Ecto neural progenitor cell (in vitro differentiated cells): ENCODE results near the gene BNIP5.
A peak's percentile ranks its signal among the peaks of the same experiment; 100 is the strongest.

Experiments used
- DNase-seq: peaks from one replicate; pipeline ENCODE4 v3.0.0-alpha.2; 2018; ENCODE audit warnings: low spot score

BNIP5 gene

GRCh38 chr6:36320475-36320874 lies 16.2 kb downstream of the BNIP5 start:
- no peak for DNase-seq

DNA sequence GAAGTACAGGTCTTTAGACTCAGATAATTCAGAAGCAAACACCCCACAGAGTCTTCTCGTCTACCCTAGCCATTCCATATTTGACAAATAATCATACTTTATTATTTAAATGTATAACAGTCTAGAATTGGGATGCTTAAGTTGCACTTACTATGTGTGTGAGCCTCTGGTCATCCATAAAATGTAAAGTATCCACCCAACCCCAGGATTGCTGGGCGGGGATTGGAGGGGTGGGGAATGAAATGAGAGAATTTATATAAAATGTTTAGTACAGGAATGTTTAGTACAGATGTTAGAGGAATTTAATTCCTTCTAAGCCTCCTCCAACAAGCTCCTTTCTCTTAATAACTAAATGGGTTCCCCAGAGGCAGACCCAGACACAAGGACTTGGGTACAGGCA lies 16.9 kb downstream of the BNIP5 start:
- DNase-seq: no peak

DNA sequence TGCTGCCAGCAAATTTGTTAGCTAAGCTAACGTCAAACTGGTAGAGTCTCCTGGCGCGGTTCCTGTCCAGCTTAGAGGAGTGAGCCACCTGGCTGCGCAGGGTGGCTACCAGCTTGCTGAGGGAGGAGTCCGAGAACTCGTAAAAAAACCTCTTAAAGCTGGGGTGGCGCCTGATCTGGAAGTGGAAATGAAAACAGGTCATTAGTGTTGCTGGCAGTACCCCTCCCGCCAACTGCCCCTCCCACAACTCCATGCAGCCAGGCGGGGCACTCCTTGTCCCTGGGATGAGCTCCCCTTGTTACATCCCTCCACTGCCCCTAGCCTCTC lies 17.3 kb downstream of the BNIP5 start:
- DNase-seq: no peak

DNA sequence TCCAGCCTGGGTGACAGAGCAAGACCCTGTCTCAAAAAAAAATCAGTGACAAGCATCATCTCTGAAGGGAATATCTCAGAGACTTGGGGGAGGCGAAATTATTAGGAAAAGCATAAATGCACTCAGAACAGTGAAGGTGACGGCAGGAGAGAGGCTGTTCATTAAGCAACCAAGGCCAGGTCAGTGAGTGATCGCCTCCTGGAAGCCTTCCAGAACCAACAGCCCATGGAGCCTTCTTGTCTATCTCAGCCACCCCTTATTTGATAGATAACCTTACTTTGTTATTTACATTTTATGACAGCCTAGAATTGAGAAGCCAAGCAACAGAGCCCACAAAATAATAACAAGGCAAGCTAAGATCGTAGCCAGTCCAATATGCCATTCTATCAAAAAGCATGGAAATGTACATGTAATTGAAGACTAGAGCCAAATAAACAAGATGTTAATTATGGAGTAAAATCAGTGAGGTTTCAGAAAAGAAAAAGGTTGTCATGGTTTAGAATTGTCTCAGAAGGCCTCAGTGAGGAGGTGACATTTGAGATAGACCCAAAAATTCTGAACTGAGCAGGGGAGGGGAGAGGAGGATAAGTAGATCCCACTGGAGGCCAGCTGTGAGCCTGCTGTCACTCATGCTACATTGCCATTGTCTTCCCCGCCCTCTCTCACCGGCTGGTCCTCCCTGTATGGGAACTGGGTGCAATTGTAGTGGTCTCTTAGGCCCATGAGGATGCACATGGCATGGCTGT lies 17.8 kb downstream of the BNIP5 start:
- DNase-seq: no peak

- no peak for DNase-seq
Observed at GRCh38 chr6:36317623-36318022, 19.1 kb downstream of the BNIP5 start.

DNA sequence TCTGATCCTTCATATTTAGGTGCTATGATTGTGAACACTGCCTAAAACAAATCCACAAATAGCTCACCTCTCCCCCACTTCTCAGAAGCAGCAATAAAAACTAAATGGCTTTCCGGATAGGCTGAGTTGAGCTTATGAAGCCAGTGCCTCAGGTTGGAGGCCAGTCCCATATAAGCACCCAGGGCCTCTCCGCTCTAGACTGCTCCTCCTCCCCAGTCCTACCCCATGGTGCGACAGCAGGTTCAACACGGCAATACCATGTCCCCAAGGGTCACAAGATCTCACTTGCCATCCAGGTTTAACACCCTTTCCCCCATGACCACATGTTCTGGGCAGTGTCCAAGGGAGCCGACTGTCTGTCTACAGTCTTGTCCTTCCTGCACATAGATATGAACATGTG lies 20.8 kb downstream of the BNIP5 start:
- no peak for DNase-seq

DNA sequence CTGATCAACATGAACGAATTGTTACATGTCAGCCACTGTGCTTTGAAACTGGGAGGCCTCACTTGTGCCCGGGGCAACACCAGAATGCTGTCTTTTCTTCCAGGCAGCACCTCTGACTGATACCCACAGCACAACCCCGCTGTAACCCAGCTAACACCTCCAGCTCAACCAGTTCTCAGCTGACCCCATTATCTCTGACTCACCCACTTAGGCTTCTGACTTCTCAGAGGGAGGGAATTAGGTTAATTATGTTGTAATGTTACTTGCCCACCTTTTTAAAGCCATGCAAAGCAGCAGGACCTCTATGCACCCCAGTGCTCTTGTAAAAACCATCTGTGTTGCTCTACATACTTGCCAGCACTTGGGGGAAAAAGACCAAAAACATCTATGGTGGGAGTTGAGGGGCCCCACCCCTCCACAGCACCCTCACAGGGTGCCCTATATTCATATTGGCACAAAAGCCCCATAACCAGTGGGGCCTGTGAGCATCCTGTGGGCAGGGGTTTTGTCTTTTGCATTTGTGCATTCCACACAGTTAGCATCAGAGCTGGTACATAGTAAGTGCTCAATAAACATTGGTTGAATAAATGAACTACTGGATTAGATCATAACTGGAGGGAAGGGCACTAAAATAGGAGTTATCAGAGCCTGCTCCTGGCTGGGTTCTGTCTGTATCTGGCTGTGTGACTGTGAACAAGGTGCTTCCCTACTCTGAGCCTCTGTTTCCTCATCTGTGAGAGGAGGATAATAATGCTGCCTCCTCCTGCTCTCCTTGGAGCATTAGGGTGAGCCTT lies 22.3 kb downstream of the BNIP5 start:
- no peak for DNase-seq

DNA sequence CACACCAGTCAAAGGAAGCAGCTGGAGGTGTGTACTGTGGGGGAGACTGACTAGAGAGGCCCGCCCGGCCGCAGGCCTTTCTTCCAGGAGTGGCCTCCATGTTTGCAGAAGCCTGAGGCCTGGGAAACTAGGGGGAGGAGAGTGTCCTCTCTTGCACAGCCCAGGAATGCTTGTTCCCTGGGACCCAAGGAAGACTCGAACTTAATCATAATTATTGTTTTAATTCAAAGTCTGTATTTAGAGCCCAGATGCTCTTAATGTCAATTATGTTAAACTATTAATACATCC lies 23.1 kb downstream of the BNIP5 start:
- no peak for DNase-seq

GRCh38 chr6:36312854-36313648 lies 23.6 kb downstream of the BNIP5 start:
- no peak for DNase-seq

DNA sequence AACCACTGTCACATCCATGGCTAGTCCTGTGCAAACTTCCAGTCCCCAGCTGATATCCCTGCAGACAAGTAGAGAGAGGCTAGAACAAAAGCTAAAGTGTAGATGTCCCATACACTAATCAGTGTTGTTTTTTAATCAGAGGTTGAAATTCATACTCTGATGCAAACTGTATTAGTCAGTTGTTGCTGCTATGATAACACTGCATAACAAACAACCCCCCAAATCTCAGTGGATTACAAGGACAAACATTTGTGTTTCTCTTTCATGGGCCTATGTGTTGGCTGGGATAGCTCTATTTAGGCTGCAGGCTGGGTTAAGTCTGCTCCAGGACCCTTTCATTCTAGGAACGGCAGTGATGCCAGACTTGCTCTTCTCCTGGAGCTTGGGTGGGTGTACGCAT lies 26.8 kb downstream of the BNIP5 start:
- DNase-seq: no peak

GRCh38 chr6:36309203-36309602 lies 27.5 kb downstream of the BNIP5 start:
- DNase-seq: no peak

DNA sequence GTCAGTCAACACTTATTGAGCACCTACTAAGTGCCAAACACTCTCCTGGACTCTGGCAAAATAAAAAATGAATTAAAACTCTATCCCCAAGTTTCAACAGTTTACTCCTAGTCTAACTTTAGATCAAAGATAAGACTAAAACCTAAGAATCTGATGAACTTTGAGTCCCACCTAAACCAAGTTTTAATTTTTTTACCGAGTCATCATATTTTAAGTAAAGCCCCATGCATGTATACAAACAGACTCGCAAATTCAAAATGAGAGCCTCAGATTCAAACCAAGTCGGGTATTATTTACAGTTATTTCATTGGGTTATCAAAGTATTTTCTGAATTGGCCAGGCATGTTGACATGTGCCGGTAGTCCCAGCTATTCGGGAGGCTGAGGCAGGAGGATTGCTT lies 28.2 kb downstream of the BNIP5 start:
- DNase-seq: no peak

DNA sequence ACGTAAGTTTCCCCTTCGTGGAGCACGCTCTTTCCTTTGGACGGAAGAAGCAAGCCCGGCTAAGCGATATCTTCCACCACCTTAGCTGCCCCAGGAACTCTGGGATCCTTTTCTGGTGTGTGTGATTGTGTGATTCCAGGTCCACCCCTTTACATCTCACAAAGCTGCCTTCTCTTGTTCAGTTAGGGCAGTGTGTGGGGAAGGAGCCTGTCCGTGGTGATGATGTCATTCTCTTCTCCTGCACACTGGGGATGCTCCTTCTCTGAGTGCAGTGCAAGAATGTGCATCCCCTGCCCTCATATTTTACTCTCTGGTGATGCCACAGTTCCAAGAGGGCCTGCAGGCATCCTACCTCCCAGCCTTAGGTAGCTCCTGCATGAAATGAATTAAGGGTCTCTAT lies 30.3 kb downstream of the BNIP5 start:
- DNase-seq: no peak

DNA sequence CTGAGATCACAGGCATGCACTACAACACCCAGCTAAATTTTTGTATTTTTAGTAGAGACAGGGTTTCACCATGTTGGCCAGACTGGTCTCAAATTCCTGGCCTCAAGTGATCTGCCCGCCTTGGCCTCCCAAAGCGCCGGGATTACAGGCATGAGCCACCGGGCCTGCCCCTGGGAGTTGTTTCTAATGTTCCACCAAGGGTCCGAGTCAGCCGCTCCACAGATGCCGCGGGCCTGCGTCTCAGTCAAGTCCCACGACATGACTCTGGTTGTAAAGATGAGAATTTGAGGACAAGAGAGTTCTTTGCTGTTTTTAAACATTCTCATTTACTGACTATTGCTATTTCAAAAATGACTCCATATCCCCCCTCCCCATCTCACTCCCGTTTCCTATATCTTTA lies 30.8 kb downstream of the BNIP5 start:
- DNase-seq: no peak

DNA sequence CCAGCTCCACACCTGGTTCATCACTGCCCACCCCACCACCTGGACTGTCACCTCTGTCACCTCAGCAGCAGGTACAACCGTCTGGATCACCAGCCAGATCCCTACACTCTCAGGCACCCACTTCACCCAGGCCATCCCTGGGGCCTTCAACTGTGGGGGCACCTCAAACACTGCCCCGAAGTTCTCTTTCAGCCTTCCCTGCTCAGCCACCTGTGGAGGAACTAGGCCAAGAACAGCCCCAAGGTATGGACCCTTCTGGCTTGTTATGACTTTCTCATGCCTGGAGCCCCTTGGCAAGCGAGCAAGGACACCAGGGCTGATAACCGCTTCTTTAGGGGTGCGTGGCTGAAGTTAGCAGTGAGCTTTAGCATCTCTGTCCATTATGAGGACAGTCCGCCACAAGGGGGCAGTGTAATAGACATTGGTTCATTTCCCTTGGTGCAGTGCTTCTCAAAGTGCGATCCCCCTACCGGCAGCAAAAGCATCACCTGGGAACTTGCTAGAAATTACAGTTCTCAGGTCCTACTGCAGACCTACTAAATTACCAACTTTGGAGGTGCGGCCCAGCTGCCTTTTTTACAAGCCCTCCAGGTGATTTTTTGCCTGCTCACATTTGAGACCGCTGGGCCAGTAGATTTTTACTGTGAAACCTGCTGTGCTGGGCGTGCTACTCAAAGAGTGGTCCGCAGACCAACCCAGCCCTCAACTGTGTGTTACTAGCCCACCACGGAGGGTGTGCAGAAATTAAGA lies 34.3 kb downstream of the BNIP5 start:
- peak; percentile 91 for DNase-seq

GRCh38 chr6:36301781-36302180 lies 34.9 kb downstream of the BNIP5 start:
- DNase-seq: no peak

GRCh38 chr6:36301085-36301658 lies 35.5 kb downstream of the BNIP5 start:
- no peak for DNase-seq

DNA sequence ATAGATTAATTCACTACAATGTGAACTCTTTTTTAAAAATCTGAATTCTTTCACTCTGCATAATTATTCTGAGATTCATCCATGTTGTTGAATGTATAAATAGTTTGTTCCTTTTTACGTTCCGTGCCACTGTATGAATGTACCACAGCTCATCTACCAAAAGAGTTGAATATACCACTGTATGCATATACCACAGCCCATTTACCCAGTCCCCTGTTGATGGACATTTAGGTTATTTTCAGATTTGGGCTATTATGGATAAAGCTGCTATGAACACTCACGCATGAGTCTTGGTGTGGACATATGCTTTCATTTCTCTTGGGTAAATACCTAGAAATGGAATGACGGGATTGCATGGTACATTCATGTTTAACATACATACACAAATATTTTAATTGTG lies 38.7 kb downstream of the BNIP5 start:
- no peak for DNase-seq

- no peak for DNase-seq
Observed at GRCh38 chr6:36297511-36297910, 39.2 kb downstream of the BNIP5 start.

GRCh38 chr6:36297051-36297450 lies 39.6 kb downstream of the BNIP5 start:
- no peak for DNase-seq

DNA sequence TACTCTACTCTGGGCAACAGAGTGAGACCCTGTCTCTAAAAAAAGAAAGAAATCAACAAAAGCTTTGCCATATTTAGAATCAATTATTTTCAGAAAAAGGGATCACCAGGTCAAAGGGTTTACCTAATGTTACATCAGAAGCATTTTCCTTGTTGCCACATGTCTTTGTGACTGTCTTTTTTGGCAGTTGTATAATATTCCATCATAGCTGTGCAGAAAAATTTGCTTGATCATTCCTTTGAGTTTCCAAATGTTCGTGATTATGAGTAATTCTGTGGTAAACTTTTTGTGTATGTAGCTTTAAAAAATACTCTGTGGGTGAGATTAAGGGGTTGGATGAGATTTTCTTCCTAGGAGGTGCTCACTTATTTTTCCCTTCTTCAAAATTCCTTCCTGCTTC lies 40.4 kb downstream of the BNIP5 start:
- no peak for DNase-seq

DNA sequence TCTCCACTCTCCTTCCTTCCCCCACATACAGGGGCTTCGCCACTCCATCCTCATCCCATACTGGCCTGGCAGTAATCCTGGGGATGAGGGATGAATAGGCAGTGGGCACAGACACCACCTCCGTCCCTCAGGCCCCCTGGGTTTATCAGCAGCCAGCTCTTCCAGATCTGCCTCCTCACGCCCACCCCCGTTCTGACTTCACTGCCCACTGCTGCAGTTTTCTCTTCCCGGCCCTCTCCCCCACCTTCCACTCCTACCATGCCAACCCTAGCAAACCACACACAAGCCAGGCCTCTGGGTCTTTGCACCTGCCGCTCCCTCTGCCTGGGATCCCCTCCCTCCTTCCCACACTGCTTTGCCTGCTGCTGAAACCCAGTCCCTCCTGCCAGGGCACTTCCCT lies 44.5 kb downstream of the BNIP5 start:
- DNase-seq: no peak
